CD8-positive, alpha-beta memory T cell (primary cell): ENCODE measurements around the gene PACS2. TPM values are rescaled to one million over a fixed set of nuclear protein-coding genes. Genes with fewer than 3 reads are reported as not detected.

Experiments
- CTCF ChIA-PET: fragments of 350-600 bp; sonication (Branson Sonifier 250); formaldehyde crosslinking; loops from one replicate; lab custom pipeline; 2021; ENCODE audit warnings: antibody characterized with exemption; lab: Charles Lee
- POLR2A ChIA-PET: fragments of 350-600 bp; sonication (Branson Sonifier 250); formaldehyde crosslinking; loops from one replicate; lab custom pipeline; 2021; ENCODE audit warnings: antibody characterized with exemption; lab: Charles Lee
- DNase-seq, 5 donors: peaks; one replicate each; pipeline versions ENCODE4 v3.0.0 to v3.0.0-alpha.2; 2020 to 2022; ENCODE audit warnings: mixed read lengths in 1 of 5
- H3K27ac ChIP-seq: one replicate; pipeline ENCODE4 v1.7.0; 2013; ENCODE audit warnings: low read depth, mild to moderate bottlenecking, low read length, moderate library complexity
- H3K27me3 ChIP-seq: 2 replicates; pipeline ENCODE4 v1.7.0; 2013; ENCODE audit warnings: low read length, mild to moderate bottlenecking; ENCODE audit not compliant: insufficient read depth, poor library complexity, severe bottlenecking
- H3K36me3 ChIP-seq: 2 replicates; pipeline ENCODE4 v1.7.0; 2013; ENCODE audit warnings: mild to moderate bottlenecking, low read length, moderate library complexity; ENCODE audit not compliant: insufficient read depth
- H3K4me1 ChIP-seq: 2 replicates; pipeline ENCODE4 v1.7.0; 2013; ENCODE audit warnings: mild to moderate bottlenecking, low read length, moderate library complexity; ENCODE audit not compliant: insufficient read depth
- H3K4me3 ChIP-seq: 2 replicates; pipeline ENCODE4 v1.7.0; 2013; ENCODE audit warnings: mild to moderate bottlenecking, low read length
- H3K9me3 ChIP-seq: 2 replicates; pipeline ENCODE4 v1.7.0; 2013; ENCODE audit warnings: mild to moderate bottlenecking, low read length
- H3K27ac Mint-ChIP-seq, 8 donors: one replicate each; pipeline ENCODE4 v1.8.0; 2020 to 2021; ENCODE audit warnings: mixed read lengths in 8 of 8, mild to moderate bottlenecking in 6 of 8, inconsistent platforms in 3 of 8, moderate library complexity in 3 of 8
- H3K27me3 Mint-ChIP-seq, 2 donors: one replicate each; pipeline ENCODE4 v1.8.0; 2020 to 2021; ENCODE audit warnings: mixed read lengths in 2 of 2, mild to moderate bottlenecking in 1 of 2, moderate library complexity in 1 of 2
- H3K36me3 Mint-ChIP-seq, 3 donors: one replicate each; pipeline ENCODE4 v1.8.0; 2020 to 2021; ENCODE audit warnings: mixed read lengths in 3 of 3, inconsistent platforms in 1 of 3, mild to moderate bottlenecking in 1 of 3
- H3K4me1 Mint-ChIP-seq, 3 donors: one replicate each; pipeline ENCODE4 v1.8.0; 2020 to 2021; ENCODE audit warnings: mixed read lengths in 3 of 3, inconsistent platforms in 1 of 3, mild to moderate bottlenecking in 1 of 3
- H3K4me3 Mint-ChIP-seq, 7 donors: one replicate each; pipeline ENCODE4 v1.8.0; 2020 to 2021; ENCODE audit warnings: mixed read lengths in 7 of 7, mild to moderate bottlenecking in 6 of 7, moderate library complexity in 4 of 7, inconsistent platforms in 2 of 7
- H3K9me3 Mint-ChIP-seq, 5 donors: one replicate each; pipeline ENCODE4 v1.8.0; 2020 to 2022; ENCODE audit warnings: mixed read lengths in 5 of 5, mild to moderate bottlenecking in 3 of 5, moderate library complexity in 2 of 5, inconsistent platforms in 1 of 5
- polyA plus RNA-seq: library from polyadenylated mRNA; unstranded; fragments of 300-500 nt; fragmentation: Illumina TruSeq; gene quantifications from one replicate; pipeline ENCODE4 v1.2.3, GENCODE V29; 2021
- total RNA-seq, 2 experiments: library from RNA; stranded (reverse); gene quantifications; one replicate each; pipeline ENCODE4 v1.2.3, GENCODE V29; 2021

Gene PACS2
- total and polyA plus RNA-seq, 3 experiments from 2014 or later = 6.5 to 32.9 (median 31.0) TPM

- H3K36me3 ChIP-seq = peaks cover under 1% of the 10 kb centered on the region
These were observed 80.4 kb downstream of the PACS2 start for GRCh38 chr14:105394714-105395537.

DNA sequence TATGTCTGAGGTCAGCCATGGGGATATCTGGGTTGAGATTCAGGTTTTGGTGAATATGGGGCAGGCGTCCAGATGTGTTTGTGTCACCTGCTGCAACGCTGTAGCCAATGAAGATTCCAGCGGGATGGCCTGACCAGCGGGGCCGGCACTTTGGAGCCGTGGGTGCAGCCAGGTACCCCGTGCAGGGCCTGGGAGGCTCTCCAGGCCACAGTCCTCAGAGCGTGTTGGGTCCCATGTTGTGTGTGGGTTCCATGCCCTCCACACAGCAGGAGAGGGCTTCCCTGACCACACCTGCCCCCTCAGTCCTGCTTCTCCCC, 80.9 kb downstream of the PACS2 start:
- Mint-ChIP-seq H3K4me3 (no peak overlapping the region), H3K9me3 (peaks cover 0 to 3% (median 0%) of the 10 kb centered on the region in 5 donors), H3K27ac (no peak overlapping the region), H3K36me3 (peaks cover 3 to 9% (median 4%) of the 10 kb centered on the region in 3 donors), H3K27me3 (no peaks in the 10 kb centered on the region), H3K4me1 (peaks cover 5 to 23% (median 9%) of the 10 kb centered on the region in 3 donors)
- no peaks in the 10 kb centered on the region for H3K9me3 ChIP-seq
- ChIA-PET POLR2A (no interaction called here), CTCF (no interaction called here)
- H3K4me3 ChIP-seq = no peak overlapping the region
- H3K4me1 ChIP-seq = peaks cover 18% of the 10 kb centered on the region
- no peaks in the 10 kb centered on the region for H3K27me3 ChIP-seq
- H3K27ac ChIP-seq = no peak overlapping the region
- peak in 1 of 5 donors; percentile 28 for DNase-seq
- H3K36me3 ChIP-seq = peaks cover 6% of the 10 kb centered on the region

More at GRCh38 chr14:105394714-105395537, 80.4 kb downstream of the PACS2 start:
- peaks cover 18% of the 10 kb centered on the region for H3K4me1 ChIP-seq
- ChIA-PET CTCF (interaction anchor here (1.1 kb wide), 1 partner anchor 95 kb away, joined by 3 read pairs; no protein-coding TSS in a partner anchor), POLR2A (no interaction called here)
- H3K4me1 Mint-ChIP-seq = peaks cover 5 to 19% (median 9%) of the 10 kb centered on the region in 3 donors
- peaks cover 0 to 5% (median 0%) of the 10 kb centered on the region in 3 donors for H3K36me3 Mint-ChIP-seq
- no peaks in the 10 kb centered on the region for H3K9me3 Mint-ChIP-seq
- H3K27me3 Mint-ChIP-seq = no peaks in the 10 kb centered on the region
- no peak overlapping the region for H3K27ac Mint-ChIP-seq
- no peaks in the 10 kb centered on the region for H3K9me3 ChIP-seq
- DNase-seq = peak in 1 of 5 donors; percentile 45
- no peaks in the 10 kb centered on the region for H3K27me3 ChIP-seq
- H3K27ac ChIP-seq = no peak overlapping the region
- H3K4me3 Mint-ChIP-seq = no peak overlapping the region
- H3K4me3 ChIP-seq = no peak overlapping the region

DNA sequence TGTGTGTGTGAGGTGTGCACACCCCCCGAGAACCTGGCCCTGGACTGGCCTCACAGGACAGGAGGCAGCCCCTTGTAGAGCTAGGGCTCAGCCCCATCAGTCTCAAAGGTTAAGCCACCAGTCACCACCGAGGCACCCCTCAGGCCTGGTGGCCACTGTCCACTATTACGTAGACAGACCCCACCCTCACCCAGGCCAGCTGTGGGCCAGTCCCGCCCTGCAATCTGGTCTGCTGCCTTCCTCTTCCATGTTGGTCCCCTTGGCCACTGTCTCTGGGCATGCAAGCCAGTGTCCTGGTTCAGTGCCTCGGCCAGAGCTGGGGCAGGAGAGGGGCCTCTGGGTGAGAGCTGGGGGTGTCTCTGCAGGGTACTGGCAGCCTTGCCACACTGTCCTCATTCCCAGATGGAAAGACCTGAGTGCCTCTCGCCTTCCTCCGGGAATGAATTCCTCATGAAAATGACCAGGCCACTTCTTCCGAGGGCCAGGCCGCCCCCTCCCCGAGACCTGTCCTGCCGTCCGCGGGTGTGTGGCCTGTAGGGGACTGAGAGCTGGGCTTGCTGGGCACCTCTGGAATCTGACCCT, 82.9 kb downstream of the PACS2 start:
- Mint-ChIP-seq H3K4me1 (peaks cover 5 to 23% (median 9%) of the 10 kb centered on the region in 3 donors), H3K9me3 (peaks cover 0 to 14% (median 8%) of the 10 kb centered on the region in 5 donors), H3K36me3 (peaks cover 7 to 20% (median 15%) of the 10 kb centered on the region in 3 donors), H3K27ac (peak overlapping the region in 7 of 8 donors; percentile 60 to 88 (median 78)), H3K27me3 (no peaks in the 10 kb centered on the region), H3K4me3 (peak overlapping the region; percentile 77 to 92 (median 80))
- CTCF ChIA-PET = interaction anchor here (1.0 to 4.4 kb wide), 3 partner anchors 9 to 92 kb away, joined by 3 to 18 read pairs (median 9); no protein-coding TSS in a partner anchor
- POLR2A ChIA-PET = no interaction called here
- Histone ChIP-seq H3K27ac (peak overlapping the region; percentile 78), H3K9me3 (no peaks in the 10 kb centered on the region), H3K4me3 (peak overlapping the region; percentile 70), H3K4me1 (peaks cover 18% of the 10 kb centered on the region), H3K36me3 (peaks cover 10% of the 10 kb centered on the region), H3K27me3 (no peaks in the 10 kb centered on the region)
- DNase-seq = no peak

- Mint-ChIP-seq H3K27me3 (no peaks in the 10 kb centered on the region), H3K4me1 (peaks cover 5 to 23% (median 10%) of the 10 kb centered on the region in 3 donors), H3K4me3 (peak within 1 kb of the TSS; percentile 77 to 94 (median 84)), H3K36me3 (peaks cover 7 to 20% (median 15%) of the 10 kb centered on the region in 3 donors), H3K27ac (peak within 1 kb of the TSS; percentile 32 to 93 (median 82)), H3K9me3 (peaks cover 0 to 15% (median 9%) of the 10 kb centered on the region in 5 donors)
- Histone ChIP-seq H3K4me1 (peaks cover 18% of the 10 kb centered on the region), H3K27ac (peak within 1 kb of the TSS; percentile 78), H3K27me3 (no peaks in the 10 kb centered on the region), H3K9me3 (no peaks in the 10 kb centered on the region), H3K36me3 (peaks cover 10% of the 10 kb centered on the region), H3K4me3 (peak within 1 kb of the TSS; percentile 70)
- CTCF ChIA-PET = interaction anchor here (1.0 to 4.4 kb wide), 4 partner anchors 8 to 91 kb away, joined by 3 to 18 read pairs (median 6); no protein-coding TSS in a partner anchor
- POLR2A ChIA-PET = interaction anchor here (1.0 kb wide), 1 partner anchor 13 kb away, joined by 3 read pairs; no protein-coding TSS in a partner anchor
- DNase-seq = peak; percentile 82 to 89 (median 85)
These were observed 83.6 kb downstream of the PACS2 start, which contains the start of gene TEX22 for GRCh38 chr14:105398044-105398725. TEX22 (plus strand) TSS chr14:105398538; CDS start chr14:105399341, 803 bp downstream.

- Histone ChIP-seq H3K4me3 (peak overlapping the region; percentile 70), H3K4me1 (peaks cover 20% of the 10 kb centered on the region)
- H3K36me3 Mint-ChIP-seq = peaks cover 7 to 20% (median 15%) of the 10 kb centered on the region in 3 donors
These were observed 84.3 kb downstream of the PACS2 start for GRCh38 chr14:105398726-105399465.

GRCh38 chr14:105399466-105399775, 84.9 kb downstream of the PACS2 start:
- ChIA-PET CTCF (interaction anchor here (0.8 to 4.4 kb wide), 3 partner anchors 27 to 90 kb away, joined by 4 to 18 read pairs (median 4); no protein-coding TSS in a partner anchor), POLR2A (no interaction called here)
- no peak overlapping the region for H3K27ac ChIP-seq
- no peaks in the 10 kb centered on the region for H3K9me3 ChIP-seq
- no peaks in the 10 kb centered on the region for H3K27me3 Mint-ChIP-seq
- H3K4me3 ChIP-seq = no peak overlapping the region
- H3K9me3 Mint-ChIP-seq = peaks cover 0 to 17% (median 12%) of the 10 kb centered on the region in 5 donors
- DNase-seq = no peak
- peak overlapping the region in 2 of 8 donors; percentile 73 to 74 for H3K27ac Mint-ChIP-seq
- peaks cover 25% of the 10 kb centered on the region for H3K4me1 ChIP-seq
- H3K4me3 Mint-ChIP-seq = peak overlapping the region; percentile 69 to 85 (median 83)
- peaks cover 5 to 23% (median 10%) of the 10 kb centered on the region in 3 donors for H3K4me1 Mint-ChIP-seq
- H3K36me3 ChIP-seq = peaks cover 10% of the 10 kb centered on the region
- no peaks in the 10 kb centered on the region for H3K27me3 ChIP-seq
- peaks cover 7 to 20% (median 15%) of the 10 kb centered on the region in 3 donors for H3K36me3 Mint-ChIP-seq

More at GRCh38 chr14:105398726-105399465, 84.3 kb downstream of the PACS2 start:
- peak overlapping the region; percentile 78 for H3K27ac ChIP-seq
- Mint-ChIP-seq H3K4me3 (peak overlapping the region; percentile 77 to 94 (median 84)), H3K27me3 (no peaks in the 10 kb centered on the region), H3K4me1 (peaks cover 5 to 23% (median 10%) of the 10 kb centered on the region in 3 donors), H3K27ac (peak overlapping the region in 5 of 8 donors; percentile 68 to 93 (median 73)), H3K9me3 (peaks cover 0 to 17% (median 12%) of the 10 kb centered on the region in 5 donors)
- ChIA-PET CTCF (interaction anchor here (0.8 to 4.4 kb wide), 3 partner anchors 26 to 91 kb away, joined by 4 to 18 read pairs (median 4); no protein-coding TSS in a partner anchor), POLR2A (interaction anchor here (1.0 kb wide), 1 partner anchor 13 kb away, joined by 3 read pairs; no protein-coding TSS in a partner anchor)
- H3K27me3 ChIP-seq = no peaks in the 10 kb centered on the region
- H3K36me3 ChIP-seq = peaks cover 10% of the 10 kb centered on the region
- DNase-seq = peak in 2 of 5 donors; percentile 21 to 68
- no peaks in the 10 kb centered on the region for H3K9me3 ChIP-seq

DNA sequence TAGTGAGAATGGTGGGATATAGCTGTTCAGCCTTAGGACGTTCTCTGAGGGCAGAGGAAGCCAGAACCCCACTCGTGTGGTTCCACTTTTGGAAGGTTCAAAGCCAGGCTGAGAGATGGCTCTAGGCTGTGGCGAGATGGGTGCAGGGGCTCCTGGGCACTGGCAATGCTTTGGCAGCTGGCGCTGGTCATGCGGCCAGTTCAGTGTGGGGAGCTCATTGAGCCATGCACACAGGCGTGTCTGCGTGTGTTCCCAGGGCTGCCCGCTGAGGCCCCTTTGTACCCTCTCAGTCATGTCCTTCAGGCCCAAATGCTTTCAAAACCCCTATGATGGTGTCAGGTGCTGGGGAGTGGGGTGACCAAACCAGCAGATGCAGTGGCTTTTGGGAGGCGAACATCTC, 85.5 kb downstream of the PACS2 start:
- Mint-ChIP-seq H3K27ac (peak overlapping the region in 2 of 8 donors; percentile 12 to 73), H3K4me3 (peak overlapping the region in 6 of 7 donors; percentile 37 to 85 (median 82)), H3K4me1 (peaks cover 5 to 23% (median 10%) of the 10 kb centered on the region in 3 donors), H3K36me3 (peaks cover 7 to 18% (median 15%) of the 10 kb centered on the region in 3 donors), H3K27me3 (no peaks in the 10 kb centered on the region), H3K9me3 (peaks cover 0 to 20% (median 12%) of the 10 kb centered on the region in 5 donors)
- ChIA-PET CTCF (interaction anchor here (1.8 to 4.4 kb wide), 2 partner anchors 28 to 80 kb away, joined by 4 to 18 read pairs; no protein-coding TSS in a partner anchor), POLR2A (no interaction called here)
- DNase-seq = no peak
- Histone ChIP-seq H3K9me3 (no peaks in the 10 kb centered on the region), H3K27me3 (no peaks in the 10 kb centered on the region), H3K36me3 (peaks cover 10% of the 10 kb centered on the region), H3K4me1 (peaks cover 28% of the 10 kb centered on the region), H3K27ac (no peak overlapping the region), H3K4me3 (no peak overlapping the region)
